ENCODE measurements around the gene RIT2.

DNA sequence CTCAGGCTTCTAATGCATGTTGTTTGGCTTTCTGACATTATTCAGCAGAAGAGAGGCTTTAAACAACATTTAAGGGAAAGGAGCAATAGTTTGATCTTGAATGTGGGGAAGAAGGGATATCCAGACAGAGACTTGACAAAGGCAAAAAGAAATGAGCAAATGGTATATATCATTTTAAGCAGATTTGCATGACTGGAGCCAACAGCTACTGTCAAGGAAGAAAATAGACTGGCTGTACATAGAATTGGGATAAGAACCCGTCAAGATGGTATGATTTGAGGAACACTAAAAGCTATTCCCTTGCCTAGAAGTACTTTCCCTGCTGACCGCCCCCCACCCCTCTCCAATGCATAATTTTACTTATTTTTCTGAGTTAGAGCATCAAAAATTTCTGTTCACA lies 174.5 kb downstream of the RIT2 start:
- TF ChIP-seq POLR2A (IDR thresholded peaks at IDR 0.05) (no peak), EP300 (IDR thresholded peaks at IDR 0.05) (no peak)
- TF ChIP-seq, protein P1, sequence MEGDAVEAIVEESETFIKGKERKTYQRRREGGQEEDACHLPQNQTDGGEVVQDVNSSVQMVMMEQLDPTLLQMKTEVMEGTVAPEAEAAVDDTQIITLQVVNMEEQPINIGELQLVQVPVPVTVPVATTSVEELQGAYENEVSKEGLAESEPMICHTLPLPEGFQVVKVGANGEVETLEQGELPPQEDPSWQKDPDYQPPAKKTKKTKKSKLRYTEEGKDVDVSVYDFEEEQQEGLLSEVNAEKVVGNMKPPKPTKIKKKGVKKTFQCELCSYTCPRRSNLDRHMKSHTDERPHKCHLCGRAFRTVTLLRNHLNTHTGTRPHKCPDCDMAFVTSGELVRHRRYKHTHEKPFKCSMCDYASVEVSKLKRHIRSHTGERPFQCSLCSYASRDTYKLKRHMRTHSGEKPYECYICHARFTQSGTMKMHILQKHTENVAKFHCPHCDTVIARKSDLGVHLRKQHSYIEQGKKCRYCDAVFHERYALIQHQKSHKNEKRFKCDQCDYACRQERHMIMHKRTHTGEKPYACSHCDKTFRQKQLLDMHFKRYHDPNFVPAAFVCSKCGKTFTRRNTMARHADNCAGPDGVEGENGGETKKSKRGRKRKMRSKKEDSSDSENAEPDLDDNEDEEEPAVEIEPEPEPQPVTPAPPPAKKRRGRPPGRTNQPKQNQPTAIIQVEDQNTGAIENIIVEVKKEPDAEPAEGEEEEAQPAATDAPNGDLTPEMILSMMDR (IDR thresholded peaks at IDR 0.05): no peak

Measured in ovary (tissue), 3 donors.